HG02970 (cell line): ENCODE data around the gene PRDM8.
"Not testable (repeated sequence)": the region's sequence is repeated elsewhere in the genome, so short reads cannot be mapped to it uniquely, and the experiment has no call there.

Experiments
- ATAC-seq: cut with Tn5 transposase; IDR thresholded peaks from one replicate; pipeline ENCODE4 v1.9.1; 2021; ENCODE audit warnings: mild to moderate bottlenecking, moderate library complexity, moderate number of reproducible peaks; ENCODE audit not compliant: unreplicated experiment, low FRiP score

PRDM8 gene

GRCh38 chr4:80196922-80197573, at the start of gene PRDM8:
PRDM8 (plus strand) TSS chr4:80197503; CDS start chr4:80200081, 2,578 bp downstream.
- ATAC-seq = no peak

DNA sequence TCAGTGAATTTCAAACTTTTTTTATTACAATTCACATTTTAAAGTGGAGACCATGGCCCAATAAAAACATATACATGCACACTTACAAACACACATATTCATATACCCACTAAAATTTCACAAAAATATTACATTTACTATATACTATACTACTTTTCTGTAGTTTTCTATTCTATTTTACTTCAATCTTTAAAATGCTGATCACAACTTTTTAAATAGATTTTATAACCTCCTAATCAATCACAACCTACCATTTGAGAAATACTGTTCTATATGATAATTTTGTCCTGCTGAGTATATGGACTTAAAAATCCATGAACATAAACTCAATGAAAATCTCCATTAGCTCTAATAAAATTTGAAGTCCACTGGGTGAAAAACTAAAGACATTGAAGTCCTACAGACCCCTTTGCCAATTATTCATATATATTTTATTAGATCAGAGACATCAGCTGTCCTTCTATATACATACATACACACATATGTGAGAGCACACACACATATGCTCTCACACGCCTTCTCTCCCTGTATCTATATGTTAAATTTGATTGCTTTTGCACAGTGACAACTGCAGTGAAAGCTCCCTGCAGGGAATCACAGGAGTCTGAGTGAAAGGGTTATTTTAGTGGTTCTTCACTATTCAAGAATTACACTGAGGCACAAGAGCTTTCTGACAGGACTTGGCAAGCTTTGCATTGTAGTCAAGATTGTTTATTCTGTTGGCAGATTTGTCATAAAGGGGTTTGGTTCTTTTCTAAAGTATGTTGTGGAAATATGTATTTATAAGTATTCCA, 46.7 kb upstream of the PRDM8 start:
- ATAC-seq = no peak

DNA sequence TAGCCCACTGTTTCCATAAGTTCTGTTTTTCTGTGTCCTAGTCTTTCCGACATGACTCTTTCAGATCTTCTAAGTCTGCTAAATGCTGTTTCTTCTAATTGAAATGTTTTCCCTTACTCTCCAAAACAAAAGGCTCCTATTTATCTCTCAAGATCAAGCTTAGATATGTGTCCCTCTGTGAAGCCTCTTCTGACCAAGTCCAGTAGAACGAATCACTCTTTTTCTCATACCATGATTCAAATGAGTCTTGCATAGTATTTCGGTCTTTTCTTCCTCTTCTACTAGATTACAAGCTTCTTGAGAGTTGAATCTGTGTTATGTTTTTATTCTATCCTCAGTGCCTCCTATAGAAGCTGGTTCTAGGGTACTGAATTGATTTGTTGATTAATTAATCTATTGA, 45.3 kb upstream of the PRDM8 start:
- no peak for ATAC-seq

- no peak for ATAC-seq
These were observed 43.3 kb upstream of the PRDM8 start for GRCh38 chr4:80153874-80154544.

DNA sequence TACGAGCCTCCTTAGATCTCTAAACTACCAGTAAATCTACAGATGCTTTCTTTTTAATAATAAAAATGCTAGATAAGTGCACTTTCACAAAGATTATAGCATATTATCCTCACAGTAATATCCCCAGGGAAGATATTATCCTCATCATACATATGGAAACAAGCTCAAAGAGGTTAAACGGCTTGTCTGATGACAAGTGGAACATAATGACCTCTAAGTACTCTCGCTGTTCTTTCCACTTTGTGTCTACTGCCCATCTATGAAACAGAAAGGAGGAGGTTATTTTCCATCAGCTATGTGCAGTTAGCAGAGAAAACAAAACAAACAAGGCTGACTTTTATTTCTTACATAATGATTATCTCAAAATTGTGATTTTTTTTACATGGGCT, 42.8 kb upstream of the PRDM8 start:
- ATAC-seq = no peak

DNA sequence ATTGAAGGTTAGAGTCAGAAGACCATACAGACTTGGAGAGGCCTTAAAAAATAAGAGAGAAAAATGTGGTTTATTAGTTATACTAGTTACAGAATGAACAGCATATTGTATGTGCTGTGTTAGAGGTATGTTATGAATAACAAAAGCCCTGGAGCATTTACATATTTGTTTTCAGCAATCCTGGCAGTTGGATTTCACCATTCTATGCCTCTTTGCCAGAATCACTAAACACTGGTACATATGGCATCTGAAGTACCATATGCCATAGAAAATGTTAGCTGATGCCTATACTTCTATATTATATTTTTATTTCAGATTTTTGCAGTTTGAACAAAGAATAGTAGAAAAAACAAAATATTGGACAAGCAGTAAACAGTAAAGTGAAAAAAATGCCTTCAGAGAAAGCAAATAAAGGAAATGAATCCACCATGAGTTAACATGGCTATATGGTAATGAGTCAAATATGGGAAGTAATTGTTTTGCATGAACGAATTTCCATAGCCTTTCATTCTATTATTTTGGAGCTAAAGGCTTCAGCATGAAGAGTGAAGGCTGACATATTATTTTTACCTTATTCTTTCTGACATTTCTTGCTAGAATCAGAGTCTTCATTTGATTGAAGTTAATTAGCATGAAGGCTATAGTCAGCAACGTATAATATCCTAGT, 41.9 kb upstream of the PRDM8 start:
- ATAC-seq = no peak

- no peak for ATAC-seq
These were observed 40.9 kb upstream of the PRDM8 start for GRCh38 chr4:80156410-80156809.

GRCh38 chr4:80161413-80162058, 35.8 kb upstream of the PRDM8 start:
- ATAC-seq = no peak

GRCh38 chr4:80162418-80162817, 34.9 kb upstream of the PRDM8 start:
- no peak for ATAC-seq

- no peak for ATAC-seq
These were observed 31.4 kb upstream of the PRDM8 start for GRCh38 chr4:80165855-80166254.

DNA sequence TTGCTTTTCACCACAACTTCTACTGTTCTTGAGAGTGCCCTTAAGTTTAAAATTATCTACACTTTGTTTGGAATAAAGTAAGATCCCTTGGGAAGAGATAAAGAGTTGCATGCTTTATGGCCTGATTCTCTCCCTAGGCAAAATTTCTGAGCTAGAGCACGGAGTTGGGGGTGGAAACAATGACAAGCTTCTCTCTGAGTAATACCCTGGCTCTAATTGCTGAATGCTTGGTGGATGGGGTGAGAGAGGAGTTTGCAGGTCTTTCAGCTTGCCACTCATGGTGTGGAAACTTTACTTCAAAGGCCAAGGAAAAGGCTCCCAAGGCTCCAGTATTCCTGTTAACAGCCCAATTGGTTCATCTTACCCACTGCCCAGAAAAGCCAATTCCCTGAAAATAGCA, 26.1 kb upstream of the PRDM8 start:
- no peak for ATAC-seq

DNA sequence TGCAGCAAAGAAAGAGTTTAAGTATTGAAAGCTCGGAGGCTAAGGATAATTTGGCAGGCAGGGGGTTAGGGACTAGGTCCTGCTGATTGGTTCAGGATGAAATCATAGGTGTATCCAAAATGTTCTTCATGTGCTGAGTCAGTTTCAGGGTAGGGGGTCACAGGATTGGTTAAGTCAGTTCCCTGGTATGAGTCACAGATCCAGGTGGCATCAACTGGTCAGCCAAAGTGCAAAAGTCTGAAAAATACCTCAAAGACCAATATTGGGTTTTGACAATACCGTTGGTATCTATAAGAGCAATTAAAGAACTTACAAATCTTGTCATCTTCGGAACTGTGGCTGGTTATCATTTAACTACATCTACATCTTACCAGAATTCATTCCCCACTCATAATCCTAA, 25.6 kb upstream of the PRDM8 start:
- no peak for ATAC-seq

- ATAC-seq = no peak
These were observed 25.1 kb upstream of the PRDM8 start for GRCh38 chr4:80172203-80172602.

DNA sequence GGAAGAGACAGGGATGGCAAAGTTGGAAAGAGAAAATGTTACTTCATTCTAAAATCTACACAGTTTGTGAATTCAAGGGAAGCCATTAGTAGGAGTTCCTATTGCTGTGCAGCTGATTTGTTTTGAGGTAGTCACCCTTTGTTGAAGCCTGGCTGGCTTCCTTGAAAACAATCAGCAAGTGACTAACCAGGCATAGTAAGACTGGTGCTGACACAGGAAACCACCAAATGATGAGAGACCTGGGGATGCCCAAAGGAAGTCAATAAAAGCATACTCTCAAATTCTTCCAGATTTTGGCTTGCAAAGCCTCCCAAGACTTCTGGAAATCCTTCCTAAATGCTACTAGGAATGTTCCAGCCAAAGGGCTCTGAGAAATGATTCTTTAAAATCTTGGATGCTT, 23.9 kb upstream of the PRDM8 start:
- ATAC-seq = peak; percentile 72

DNA sequence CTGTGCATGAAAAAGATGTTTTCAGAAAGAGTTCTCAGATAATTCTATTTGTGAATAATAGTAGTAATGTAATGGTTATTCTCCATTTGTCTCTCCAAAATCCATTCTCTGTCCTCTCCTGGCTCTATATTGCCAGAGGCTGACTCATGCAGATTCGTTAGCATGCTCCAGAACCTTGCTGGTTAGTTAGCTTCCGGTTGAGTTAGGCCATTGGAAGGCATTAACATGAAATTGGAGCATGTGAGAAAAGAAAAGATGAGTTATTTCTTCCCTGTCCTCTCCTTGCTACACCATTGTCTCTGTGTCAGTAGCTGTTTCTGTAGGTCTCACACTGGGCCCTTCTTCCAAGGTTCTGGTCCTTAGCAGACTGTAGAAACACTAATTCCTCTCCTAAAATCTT, 23.5 kb upstream of the PRDM8 start:
- ATAC-seq = no peak

- ATAC-seq = not testable (repeated sequence)
These were observed 19.5 kb upstream of the PRDM8 start for GRCh38 chr4:80177793-80178192.

GRCh38 chr4:80178964-80179363, 18.3 kb upstream of the PRDM8 start:
- no peak for ATAC-seq

- ATAC-seq = no peak
These were observed 17.6 kb upstream of the PRDM8 start for GRCh38 chr4:80179637-80180161.

- no peak for ATAC-seq
These were observed 16.6 kb upstream of the PRDM8 start for GRCh38 chr4:80180743-80181142.

GRCh38 chr4:80182237-80182866, 15.0 kb upstream of the PRDM8 start:
- no peak for ATAC-seq
